GM18508 (cell line): ENCODE results near the gene GASK1A.
"Not testable (repeated sequence)": the region's sequence is repeated elsewhere in the genome, so short reads cannot be mapped to it uniquely, and the experiment has no call there.

Experiments used
- ATAC-seq: cut with Tn5 transposase; IDR thresholded peaks from one replicate; pipeline ENCODE4 v1.9.1; 2021; ENCODE audit warnings: moderate number of reproducible peaks; ENCODE audit not compliant: insufficient read depth, unreplicated experiment

The GASK1A gene

DNA sequence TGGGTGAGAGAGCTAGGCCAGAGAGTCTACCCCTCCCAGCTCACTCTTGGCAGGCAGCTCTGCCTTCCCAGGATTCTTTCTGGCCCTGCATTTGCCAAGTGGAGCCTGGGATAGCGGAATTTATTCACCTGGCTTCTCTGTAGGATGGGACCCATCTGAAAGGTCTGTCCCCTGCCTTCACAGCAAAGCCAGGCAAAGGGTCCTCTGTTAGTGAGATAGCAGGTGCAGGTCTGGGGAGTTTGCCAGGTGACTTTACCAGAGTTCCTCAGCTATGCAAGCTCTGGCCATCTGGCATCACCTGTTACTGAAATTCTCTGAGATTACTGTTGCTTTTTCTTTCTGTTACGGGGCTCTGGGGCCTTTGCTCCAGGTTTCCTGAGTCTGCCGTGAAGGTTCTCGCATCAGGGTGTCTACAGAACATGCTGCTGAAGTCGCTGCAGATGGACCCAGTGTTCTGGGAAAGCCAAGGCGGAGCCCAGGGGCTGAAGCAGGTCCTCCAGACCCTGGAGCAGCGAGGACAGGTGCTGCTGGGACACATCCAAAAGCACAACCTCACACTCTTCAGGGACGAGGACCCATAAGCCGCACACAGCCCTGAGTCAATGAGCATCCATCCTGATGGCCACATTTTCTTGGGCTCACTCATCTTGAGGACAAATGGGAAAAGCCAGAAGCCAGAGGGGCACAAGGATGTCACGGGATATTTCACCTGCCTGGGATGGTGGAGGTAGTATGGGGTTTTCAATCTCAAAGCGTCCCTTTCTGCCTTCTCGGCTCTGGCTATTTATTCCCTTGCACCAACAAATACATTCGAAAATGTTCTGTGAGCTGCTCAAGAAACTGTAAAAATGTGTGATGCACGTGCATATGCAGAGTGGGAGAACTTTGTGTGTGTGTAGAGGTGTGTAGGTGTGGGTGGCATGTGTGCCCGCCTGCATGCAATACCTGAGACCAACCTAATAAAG lies 77.0 kb downstream of the GASK1A start:
- ATAC-seq: no peak

DNA sequence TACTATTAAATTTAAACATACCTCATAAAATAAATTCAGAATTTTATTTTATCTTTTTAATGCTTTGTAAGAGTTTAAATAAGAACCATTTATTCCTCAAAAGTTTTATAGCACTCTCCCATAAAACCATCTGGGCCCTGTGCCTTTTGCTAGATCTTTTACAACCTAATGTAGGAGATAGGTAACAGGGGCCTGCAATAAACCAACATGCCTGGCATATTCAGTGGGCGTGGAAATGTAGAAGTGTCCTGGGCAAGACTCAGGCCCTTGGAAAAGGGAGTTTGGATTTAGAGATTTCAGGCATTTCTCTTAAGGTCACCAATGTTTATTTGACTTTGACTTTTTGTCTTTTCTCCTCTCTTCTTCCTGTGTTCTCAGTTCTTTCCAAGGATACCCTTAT lies 80.3 kb downstream of the GASK1A start:
- ATAC-seq: no peak

- ATAC-seq: no peak
These were observed 82.2 kb downstream of the GASK1A start for GRCh38 chr3:43061101-43061895.

DNA sequence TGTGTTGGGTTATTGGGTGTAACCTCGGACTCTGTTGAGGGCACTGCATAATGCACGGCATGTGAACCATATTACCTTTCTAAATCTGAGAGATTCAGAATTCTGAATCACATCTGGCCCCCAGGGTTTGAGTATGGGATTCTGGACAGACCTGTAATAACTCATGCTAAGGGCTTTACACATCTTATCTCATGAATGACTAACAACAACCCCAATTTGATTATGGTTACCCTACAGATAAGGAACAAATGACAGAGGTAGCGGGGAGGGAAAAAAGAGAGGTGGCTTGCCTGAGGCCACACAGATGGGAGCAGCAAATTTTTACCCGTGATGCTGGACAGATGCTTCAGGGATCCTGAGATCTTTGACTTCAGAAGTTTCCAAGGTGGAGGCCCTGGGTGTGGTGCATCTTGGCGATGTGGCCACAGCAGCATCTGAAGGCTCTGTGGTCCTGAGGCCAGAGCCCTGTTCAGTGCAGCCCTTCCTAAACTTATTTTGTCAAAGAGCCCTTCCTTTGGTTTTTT lies 83.0 kb downstream of the GASK1A start:
- ATAC-seq: no peak

- ATAC-seq: no peak
These were observed 83.5 kb downstream of the GASK1A start for GRCh38 chr3:43062564-43063040.

GRCh38 chr3:43063114-43063513 lies 84.0 kb downstream of the GASK1A start:
- no peak for ATAC-seq

- ATAC-seq: not testable (repeated sequence)
These were observed 91.6 kb downstream of the GASK1A start for GRCh38 chr3:43070670-43071069.

DNA sequence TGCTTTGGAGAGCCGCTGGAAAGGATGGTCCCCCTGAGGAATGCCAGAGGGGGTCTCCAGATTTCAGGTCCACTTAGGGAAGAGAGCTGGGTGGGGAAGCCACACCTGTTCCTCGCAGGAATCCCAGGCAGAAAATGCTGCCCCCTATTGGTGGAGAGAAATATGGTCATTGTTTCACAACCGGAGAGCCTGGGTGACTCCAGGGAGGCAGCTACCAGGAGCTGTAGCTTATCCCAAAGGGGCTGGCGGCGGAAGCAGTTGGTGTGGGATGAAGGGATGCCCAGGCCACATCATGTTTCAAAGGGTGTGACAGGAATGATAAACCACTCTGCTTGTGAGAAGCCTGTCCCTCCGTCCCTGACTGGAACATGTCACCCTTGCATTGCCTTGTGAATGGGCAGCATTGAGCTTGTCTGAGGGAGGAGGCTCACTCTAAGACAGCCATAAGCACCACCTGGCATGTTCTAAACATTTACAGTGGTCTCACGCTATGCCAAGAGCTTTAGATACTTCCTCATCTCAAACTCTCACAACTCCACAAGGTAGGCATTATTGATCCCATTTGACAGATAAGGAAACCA lies 92.3 kb downstream of the GASK1A start:
- no peak for ATAC-seq

- ATAC-seq: no peak
These were observed 93.2 kb downstream of the GASK1A start for GRCh38 chr3:43072361-43072760.

GRCh38 chr3:43073116-43073835 lies 94.2 kb downstream of the GASK1A start:
- ATAC-seq: no peak

- no peak for ATAC-seq
These were observed 94.7 kb downstream of the GASK1A start for GRCh38 chr3:43073836-43074220.

- no peak for ATAC-seq
These were observed 95.4 kb downstream of the GASK1A start for GRCh38 chr3:43074482-43074881.

DNA sequence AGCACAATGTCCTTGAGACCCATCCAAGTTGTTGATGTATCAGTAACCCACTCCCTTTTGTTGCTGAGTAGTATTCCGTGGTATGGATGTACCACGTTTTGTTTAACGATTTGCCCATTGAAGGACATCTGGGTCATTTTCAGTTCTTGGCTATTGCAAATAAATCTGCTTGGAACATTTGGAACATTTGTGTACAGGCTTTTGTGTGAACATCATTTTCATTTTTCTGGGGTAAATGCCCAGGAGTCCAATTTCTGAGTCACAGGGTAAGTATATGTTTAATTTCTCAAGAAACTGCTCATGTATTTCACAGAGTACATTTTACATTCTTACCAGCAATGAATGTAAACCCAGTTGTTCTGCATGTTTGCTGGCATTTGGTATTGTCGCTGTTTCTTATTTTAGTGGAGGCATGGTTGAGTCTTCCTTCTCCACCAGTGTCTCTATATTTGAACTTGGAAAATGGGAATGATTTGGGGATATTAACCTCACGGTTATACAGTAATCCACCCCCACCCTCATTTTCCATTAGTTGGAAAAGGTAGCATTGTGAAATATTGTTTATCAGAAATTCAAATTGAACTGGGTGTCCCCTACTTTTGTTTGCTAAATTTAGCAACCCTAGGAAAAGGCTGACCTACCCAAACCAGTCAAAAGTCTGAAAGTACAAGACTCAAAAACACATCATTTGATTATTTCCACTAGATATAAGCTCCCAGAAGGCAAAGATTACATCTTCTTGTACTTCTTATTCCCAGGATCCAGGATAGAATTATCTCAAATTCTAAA lies 96.0 kb downstream of the GASK1A start:
- no peak for ATAC-seq

- ATAC-seq: no peak
These were observed 97.0 kb downstream of the GASK1A start for GRCh38 chr3:43075904-43076661.

- ATAC-seq: no peak
These were observed 97.7 kb downstream of the GASK1A start for GRCh38 chr3:43076857-43077256.

DNA sequence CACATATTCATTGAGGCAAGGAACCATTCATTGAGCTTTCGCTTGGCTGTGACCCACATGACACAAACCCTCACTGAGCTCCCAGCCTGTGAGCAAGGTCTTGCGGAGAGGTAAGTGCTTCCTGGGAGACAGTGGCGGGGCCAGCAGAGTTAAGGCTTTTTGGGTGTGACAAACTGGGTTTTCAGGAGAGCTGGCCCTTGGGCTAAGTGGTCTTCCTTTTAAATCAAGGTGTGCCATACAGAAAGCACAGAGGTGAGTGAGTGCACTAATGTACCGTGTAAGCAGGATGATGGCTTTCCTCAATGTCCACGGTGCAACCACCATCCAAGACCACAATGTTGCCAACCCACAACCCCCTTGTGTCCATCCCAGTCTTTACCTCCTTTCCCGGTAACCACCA lies 98.2 kb downstream of the GASK1A start:
- ATAC-seq: no peak

DNA sequence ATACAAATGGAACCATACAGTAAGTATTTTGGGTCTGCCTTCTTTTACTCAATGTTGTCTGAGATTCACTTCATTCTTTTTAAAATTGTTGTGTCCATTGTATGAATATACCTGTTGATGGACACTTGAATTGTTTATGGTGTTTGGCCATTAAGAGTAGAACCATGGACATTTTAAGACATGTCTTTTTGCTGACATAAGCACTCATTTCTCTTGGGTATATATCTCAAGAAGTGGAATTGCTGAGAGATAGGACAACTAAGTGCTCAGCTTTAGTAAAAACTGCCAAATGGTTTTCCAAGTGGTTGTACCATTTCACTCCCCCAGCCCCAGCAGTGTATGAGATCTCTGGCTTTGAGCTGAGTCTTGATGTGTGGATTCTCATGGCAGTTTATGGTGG lies 98.6 kb downstream of the GASK1A start:
- no peak for ATAC-seq

GRCh38 chr3:43079536-43080332 lies 100.6 kb downstream of the GASK1A start:
- ATAC-seq: no peak
